Gastroesophageal sphincter (tissue), 3 donors: ENCODE data around the gene OSTF1.

Experiments used
- EP300 ChIP-seq: sonication (generic); formaldehyde crosslinking; IDR thresholded peaks from one replicate; pipeline ENCODE4 v1.6.1; 2017; ENCODE audit warnings: antibody characterized with exemption, mild to moderate bottlenecking
- POLR2A ChIP-seq, 2 donors: fragments of 450-650 bp; IDR thresholded peaks; one replicate each; pipeline ENCODE4 v1.6.1; 2017; ENCODE audit warnings: antibody characterized with exemption in 2 of 2, mild to moderate bottlenecking in 2 of 2, moderate library complexity in 1 of 2
- POLR2AphosphoS5 ChIP-seq: sonication (generic); formaldehyde crosslinking; IDR thresholded peaks from one replicate; pipeline ENCODE4 v1.6.1; 2017; ENCODE audit warnings: antibody characterized with exemption
- TF ChIP-seq, protein P1 (sequence below), 4 experiments: fragments of 200-600 bp in 2 of 4; fragments of 450-650 bp in 2 of 4; sonication (generic) in 1 of 4; IDR thresholded peaks; one replicate each; pipeline ENCODE4 v1.5.1; 2017 to 2019; ENCODE audit warnings: antibody characterized with exemption in 4 of 4, mild to moderate bottlenecking in 2 of 4, moderate library complexity in 2 of 4

DNA sequence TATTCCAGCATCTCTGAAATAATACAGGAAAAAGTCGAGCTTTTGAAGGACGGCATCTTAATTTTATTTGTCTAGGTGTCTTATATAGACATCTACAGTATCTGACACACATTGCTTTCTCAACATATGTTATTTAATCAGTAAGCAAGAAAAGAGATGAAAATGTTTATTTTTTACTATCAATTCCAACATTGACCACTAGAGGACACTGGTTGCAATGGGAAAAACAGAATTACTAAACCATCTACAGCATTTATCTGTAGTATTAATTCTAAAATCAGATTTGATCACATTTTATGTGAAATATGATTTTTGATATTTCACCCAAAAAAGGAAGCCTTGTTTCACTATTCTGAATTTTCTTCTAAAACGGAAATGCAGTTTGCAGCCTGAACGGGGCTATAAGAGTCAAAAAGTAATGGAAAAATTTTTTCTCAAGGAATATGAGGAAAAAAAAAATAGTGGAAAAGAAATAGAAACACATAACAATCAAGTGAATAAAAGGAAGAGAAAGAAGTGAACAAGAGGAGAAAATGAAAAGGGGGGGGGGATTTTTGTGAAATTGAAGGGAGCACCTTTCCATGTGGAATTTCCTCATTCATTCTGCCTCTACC lies 98.6 kb downstream of the OSTF1 start:
- TF ChIP-seq, protein P1, sequence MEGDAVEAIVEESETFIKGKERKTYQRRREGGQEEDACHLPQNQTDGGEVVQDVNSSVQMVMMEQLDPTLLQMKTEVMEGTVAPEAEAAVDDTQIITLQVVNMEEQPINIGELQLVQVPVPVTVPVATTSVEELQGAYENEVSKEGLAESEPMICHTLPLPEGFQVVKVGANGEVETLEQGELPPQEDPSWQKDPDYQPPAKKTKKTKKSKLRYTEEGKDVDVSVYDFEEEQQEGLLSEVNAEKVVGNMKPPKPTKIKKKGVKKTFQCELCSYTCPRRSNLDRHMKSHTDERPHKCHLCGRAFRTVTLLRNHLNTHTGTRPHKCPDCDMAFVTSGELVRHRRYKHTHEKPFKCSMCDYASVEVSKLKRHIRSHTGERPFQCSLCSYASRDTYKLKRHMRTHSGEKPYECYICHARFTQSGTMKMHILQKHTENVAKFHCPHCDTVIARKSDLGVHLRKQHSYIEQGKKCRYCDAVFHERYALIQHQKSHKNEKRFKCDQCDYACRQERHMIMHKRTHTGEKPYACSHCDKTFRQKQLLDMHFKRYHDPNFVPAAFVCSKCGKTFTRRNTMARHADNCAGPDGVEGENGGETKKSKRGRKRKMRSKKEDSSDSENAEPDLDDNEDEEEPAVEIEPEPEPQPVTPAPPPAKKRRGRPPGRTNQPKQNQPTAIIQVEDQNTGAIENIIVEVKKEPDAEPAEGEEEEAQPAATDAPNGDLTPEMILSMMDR (IDR thresholded peaks at IDR 0.05): peak; percentile 68 to 92 (median 76)
- TF ChIP-seq POLR2A (IDR thresholded peaks at IDR 0.05) (no peak), EP300 (no peak), POLR2AphosphoS5 (no peak)
